Measurements from ENCODE around the gene TNS4. TPM values are rescaled to one million over a fixed set of nuclear protein-coding genes. Genes with fewer than 3 reads are reported as not detected.
A peak's percentile ranks its signal among the peaks of the same experiment; 100 is the strongest.

The TNS4 gene
- total RNA-seq, 2 donors from 2014 or later: 0.89 to 2.5 TPM

GRCh38 chr17:40477796-40478195 lies 23.6 kb downstream of the TNS4 start:
- no peak overlapping the region for H3K9ac ChIP-seq (ENCODE audit: extremely low read depth, low read length, poor library complexity, severe bottlenecking)
- H3K4me3 ChIP-seq (ENCODE audit: low read length): no peak overlapping the region
- Mint-ChIP-seq H3K4me1 (peaks cover 28% of the 10 kb centered on the region), H3K27me3 (ENCODE audit: insufficient read depth) (no peaks in the 10 kb centered on the region), H3K9me3 (peaks cover 7% of the 10 kb centered on the region), H3K27ac (no peak overlapping the region), H3K4me3 (no peak overlapping the region), H3K36me3 (ENCODE audit: low read depth) (no peaks in the 10 kb centered on the region)
- no peaks in the 10 kb centered on the region for H3K27me3 ChIP-seq (ENCODE audit: control insufficient read depth, insufficient read depth, low read length, poor library complexity, severe bottlenecking)
- H3K27ac ChIP-seq (ENCODE audit: low read depth, low read length): no peak overlapping the region
- TF ChIP-seq CTCF (conservative IDR thresholded peaks at IDR 0.05): no peak
- peaks cover 3% of the 10 kb centered on the region for H3K4me1 ChIP-seq (ENCODE audit: control insufficient read depth, insufficient read depth, low read length)
- H3K36me3 ChIP-seq (ENCODE audit: control insufficient read depth, insufficient read depth, low read length): no peaks in the 10 kb centered on the region
- peaks cover 3% of the 10 kb centered on the region for H3K9me3 ChIP-seq (ENCODE audit: control insufficient read depth, low read length)
- WGBS, 2 experiments (ENCODE audit: insufficient coverage in 1 of 2, insufficient read length in 1 of 2): 87% methylated on average over 1 of the region's 1 CpG; no CpG with 5 or more reads in 1 of the 2 experiments
- no peak for DNase-seq

- H3K27ac Mint-ChIP-seq: peak overlapping the region; percentile 52
- H3K27me3 Mint-ChIP-seq (ENCODE audit: insufficient read depth): no peaks in the 10 kb centered on the region
- peaks cover 18% of the 10 kb centered on the region for H3K9me3 Mint-ChIP-seq
- DNase-seq: no peak
- H3K4me1 ChIP-seq (ENCODE audit: control insufficient read depth, insufficient read depth, low read length): peaks cover 3% of the 10 kb centered on the region
- WGBS, 2 experiments (ENCODE audit: insufficient coverage in 1 of 2, insufficient read length in 1 of 2): 94 to 97% methylated on average over 14 to 18 of the region's 18 CpGs
- H3K4me1 Mint-ChIP-seq: peaks cover 23% of the 10 kb centered on the region
- peaks cover 14% of the 10 kb centered on the region for H3K9me3 ChIP-seq (ENCODE audit: control insufficient read depth, low read length)
- H3K4me3 ChIP-seq (ENCODE audit: low read length): no peak overlapping the region
- no peak overlapping the region for H3K27ac ChIP-seq (ENCODE audit: low read depth, low read length)
- no peaks in the 10 kb centered on the region for H3K36me3 ChIP-seq (ENCODE audit: control insufficient read depth, insufficient read depth, low read length)
- H3K4me3 Mint-ChIP-seq: no peak overlapping the region
- no peak overlapping the region for H3K9ac ChIP-seq (ENCODE audit: extremely low read depth, low read length, poor library complexity, severe bottlenecking)
- no peak for TF ChIP-seq CTCF (conservative IDR thresholded peaks at IDR 0.05)
- H3K27me3 ChIP-seq (ENCODE audit: control insufficient read depth, insufficient read depth, low read length, poor library complexity, severe bottlenecking): no peaks in the 10 kb centered on the region
- H3K36me3 Mint-ChIP-seq (ENCODE audit: low read depth): peaks cover 6% of the 10 kb centered on the region
Observed at GRCh38 chr17:40475234-40475908, 26.1 kb downstream of the TNS4 start.

- H3K4me1 ChIP-seq (ENCODE audit: control insufficient read depth, insufficient read depth, low read length): peaks cover 3% of the 10 kb centered on the region
- no peak overlapping the region for H3K4me3 ChIP-seq (ENCODE audit: low read length)
- Mint-ChIP-seq H3K27ac (peak overlapping the region; percentile 53), H3K9me3 (peaks cover 18% of the 10 kb centered on the region), H3K27me3 (ENCODE audit: insufficient read depth) (peaks cover 1% of the 10 kb centered on the region), H3K36me3 (ENCODE audit: low read depth) (peaks cover 6% of the 10 kb centered on the region), H3K4me3 (no peak overlapping the region), H3K4me1 (peaks cover 22% of the 10 kb centered on the region)
- peaks cover 14% of the 10 kb centered on the region for H3K9me3 ChIP-seq (ENCODE audit: control insufficient read depth, low read length)
- no peaks in the 10 kb centered on the region for H3K36me3 ChIP-seq (ENCODE audit: control insufficient read depth, insufficient read depth, low read length)
- no peak for TF ChIP-seq CTCF (conservative IDR thresholded peaks at IDR 0.05)
- no peak overlapping the region for H3K27ac ChIP-seq (ENCODE audit: low read depth, low read length)
- 85% methylated on average over 6 to 9 of the region's 9 CpGs for WGBS, 2 experiments (ENCODE audit: insufficient coverage in 1 of 2, insufficient read length in 1 of 2)
- peak; percentile 76 for DNase-seq
- no peaks in the 10 kb centered on the region for H3K27me3 ChIP-seq (ENCODE audit: control insufficient read depth, insufficient read depth, low read length, poor library complexity, severe bottlenecking)
- H3K9ac ChIP-seq (ENCODE audit: extremely low read depth, low read length, poor library complexity, severe bottlenecking): no peak overlapping the region
Observed at GRCh38 chr17:40474419-40475002, 26.9 kb downstream of the TNS4 start.

All from endodermal cell (in vitro differentiated cells).